GM19035 (cell line): ENCODE data around the gene ZNF260.
"Not testable (repeated sequence)": the region's sequence is repeated elsewhere in the genome, so short reads cannot be mapped to it uniquely, and the experiment has no call there.

Experiments
- ATAC-seq: cut with Tn5 transposase; IDR thresholded peaks from one replicate; pipeline ENCODE4 v1.9.1; 2021; ENCODE audit not compliant: unreplicated experiment

ZNF260 gene

GRCh38 chr19:36528194-36528920 is at the start of gene ZNF260:
TSS of gene ZNF260 (minus strand) at chr19:36528271. CDS start at chr19:36515238, 13,033 bp downstream.
- peak; percentile 83 for ATAC-seq

DNA sequence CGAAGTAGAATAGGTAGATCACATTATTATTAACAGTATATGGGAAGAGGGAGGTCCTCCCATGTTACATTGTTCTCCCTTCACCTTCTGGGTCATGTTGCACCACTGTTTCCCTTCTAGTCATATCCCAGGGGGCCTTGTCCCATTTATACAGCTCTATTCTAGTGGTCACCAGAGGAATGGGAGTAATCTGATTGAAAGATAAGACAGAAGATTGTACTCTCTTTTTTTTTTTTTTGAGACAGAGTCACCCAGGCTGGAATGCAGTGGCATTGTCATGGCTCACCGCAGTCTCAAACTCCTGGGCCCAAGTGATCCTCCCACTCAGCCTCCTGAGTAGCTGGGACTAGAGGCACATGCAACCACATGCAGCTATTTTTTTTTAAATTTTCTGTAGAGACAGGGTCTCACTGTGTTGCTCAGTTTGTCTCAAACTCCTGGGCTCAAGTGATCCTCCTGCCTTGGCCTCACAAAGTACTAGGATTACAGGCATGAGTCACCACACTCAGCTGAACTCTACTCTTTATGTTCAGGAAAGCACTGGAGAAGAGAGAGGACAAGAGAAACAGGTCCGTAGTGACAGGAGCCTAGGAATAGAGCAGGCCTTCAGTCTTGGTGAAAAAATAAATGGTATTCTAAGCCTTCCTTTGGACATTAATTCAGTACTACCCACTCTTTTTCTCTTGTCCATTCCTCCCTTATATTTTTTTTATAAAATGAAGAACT is 49.4 kb upstream of the ZNF260 start:
- no peak for ATAC-seq

GRCh38 chr19:36574741-36575140 is 46.7 kb upstream of the ZNF260 start:
- no peak for ATAC-seq

- no peak for ATAC-seq
These were observed 46.0 kb upstream of the ZNF260 start for GRCh38 chr19:36573895-36574720.

DNA sequence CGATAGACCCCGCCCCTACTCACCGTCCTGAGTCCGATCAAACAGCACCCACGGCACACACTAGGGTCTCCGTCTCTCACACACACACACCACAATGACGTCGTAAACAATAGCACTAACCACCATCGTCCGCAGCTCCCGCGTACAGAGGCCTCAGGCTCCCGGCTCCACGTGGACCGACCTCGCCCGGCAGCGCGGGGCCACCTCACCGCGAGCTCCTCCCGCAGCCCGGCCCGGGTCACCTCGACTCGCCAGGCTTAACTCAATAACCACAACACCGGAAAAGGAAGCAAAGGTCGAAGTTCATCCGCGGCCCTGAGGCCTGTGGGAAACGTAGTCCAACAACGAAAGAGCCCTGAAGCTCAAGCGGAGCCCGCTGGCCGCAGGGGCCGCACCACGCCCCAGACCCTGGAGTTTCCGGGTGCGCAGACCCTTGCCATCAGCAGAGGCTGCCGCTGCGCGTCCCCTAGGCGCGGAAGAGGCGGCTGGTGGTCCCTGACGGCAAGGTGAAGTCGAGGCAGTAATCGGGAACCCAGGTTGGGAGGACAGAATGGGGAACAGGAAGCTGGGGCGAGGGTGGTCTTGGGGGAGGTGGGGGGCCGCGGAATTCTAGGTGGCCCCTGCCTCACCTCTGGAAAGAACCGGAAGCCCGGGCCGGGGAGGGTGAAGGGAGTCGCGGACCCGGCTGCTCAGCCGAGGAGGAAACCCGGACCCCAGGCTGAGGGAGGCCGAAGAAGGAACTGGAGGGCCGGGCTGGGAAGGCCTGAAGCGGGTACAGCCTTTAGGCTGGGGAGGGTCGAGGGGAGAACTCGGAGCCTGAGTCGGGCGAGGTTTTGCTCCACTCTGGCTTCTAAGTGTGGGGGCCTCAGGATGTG is 45.2 kb upstream of the ZNF260 start, which contains the start of gene ZNF529:
ZNF529 (minus strand) TSS at position 273 of the 875 bp plus-strand sequence. CDS start 946 bp downstream, outside the sequence.
- ATAC-seq, result peak; percentile 93

- ATAC-seq, result no peak
These were observed 44.5 kb upstream of the ZNF260 start for GRCh38 chr19:36572593-36573019.

- no peak for ATAC-seq
These were observed 36.3 kb upstream of the ZNF260 start for GRCh38 chr19:36564391-36564790.

DNA sequence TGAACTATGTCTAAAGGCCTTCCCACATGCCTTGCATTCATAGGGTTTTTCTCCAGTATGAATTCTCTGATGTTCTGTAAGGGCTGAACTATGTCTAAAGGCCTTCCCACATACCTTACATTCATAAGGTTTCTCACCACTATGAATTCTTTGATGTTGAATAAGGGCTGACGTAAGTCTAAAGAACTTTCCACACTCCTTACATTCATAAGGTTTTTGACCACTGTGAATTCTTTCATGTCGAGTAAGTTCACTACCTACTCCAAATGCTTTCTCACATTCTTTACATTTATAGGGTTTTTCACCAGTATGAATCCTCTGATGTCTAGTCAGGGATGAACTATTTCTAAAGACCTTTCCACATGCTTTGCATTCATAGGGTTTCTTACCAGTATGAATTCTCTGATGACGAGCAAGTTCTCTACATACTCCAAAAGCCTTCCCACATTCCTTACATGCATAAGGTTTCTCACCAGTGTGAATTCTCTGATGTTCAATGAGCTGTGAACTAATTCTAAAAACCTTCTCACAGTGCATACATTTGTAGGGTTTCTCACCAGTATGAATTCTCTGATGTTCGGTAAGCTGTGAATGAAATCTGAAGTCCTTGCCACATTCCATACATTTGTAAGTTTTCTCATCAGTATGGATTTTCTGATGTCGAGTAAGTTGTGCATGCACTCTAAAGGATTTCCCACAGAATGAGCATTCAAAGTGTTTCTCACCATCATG is 19.1 kb upstream of the ZNF260 start:
- no peak for ATAC-seq

DNA sequence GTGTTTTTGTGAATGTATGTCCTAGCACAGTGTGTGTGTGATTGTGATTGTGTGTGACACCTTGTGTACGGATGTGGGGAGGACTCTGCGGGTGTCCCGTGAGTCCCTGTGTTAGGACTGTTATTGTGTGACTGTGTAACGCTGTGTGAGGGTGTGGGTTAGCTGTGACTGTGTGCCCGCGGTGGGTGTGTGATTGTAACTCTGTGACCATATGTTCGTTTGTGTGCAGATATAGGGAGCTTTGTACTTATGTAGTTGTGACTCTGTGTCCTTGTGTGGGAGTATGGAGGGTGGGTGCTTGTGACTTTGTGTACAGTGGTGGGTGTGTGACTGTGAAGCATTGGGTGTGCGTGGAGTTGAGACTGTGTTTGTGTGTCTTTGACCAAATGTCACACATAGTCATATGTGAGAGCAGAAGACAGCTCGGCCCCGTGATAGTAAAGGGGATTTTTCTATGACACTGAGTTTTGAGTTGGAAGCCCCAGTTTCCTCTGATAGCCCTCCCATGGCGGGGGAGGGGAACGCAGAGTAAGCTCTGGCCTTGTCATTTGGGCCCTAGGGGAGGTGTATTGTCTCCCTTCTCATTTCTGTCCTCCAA is 949 bp upstream of the ZNF260 start:
- peak; percentile 16 for ATAC-seq

- ATAC-seq, result peak; percentile 16
These were observed 238 bp downstream of the ZNF260 start for GRCh38 chr19:36527873-36528193.

GRCh38 chr19:36527341-36527740 is 730 bp downstream of the ZNF260 start:
- ATAC-seq, result no peak

DNA sequence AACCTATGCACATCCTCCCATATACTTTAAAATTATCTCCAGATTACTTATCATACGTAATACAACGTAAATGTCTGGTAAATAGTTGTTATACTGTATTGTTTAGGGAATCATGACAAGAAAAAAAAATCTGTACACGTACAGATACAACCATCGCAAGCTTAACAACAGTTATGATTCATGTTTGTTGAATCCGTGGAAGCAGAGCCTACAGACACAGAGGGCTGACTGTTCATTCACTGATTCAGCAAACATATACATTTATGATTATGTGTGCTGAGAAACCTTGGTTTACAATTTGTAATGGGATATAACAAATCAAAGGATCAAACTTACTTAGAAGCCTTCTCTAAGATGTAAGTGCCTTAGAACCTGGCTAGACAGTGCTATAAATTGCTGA is 1.5 kb downstream of the ZNF260 start:
- no peak for ATAC-seq

GRCh38 chr19:36524617-36525016 is 3.5 kb downstream of the ZNF260 start:
- no peak for ATAC-seq

DNA sequence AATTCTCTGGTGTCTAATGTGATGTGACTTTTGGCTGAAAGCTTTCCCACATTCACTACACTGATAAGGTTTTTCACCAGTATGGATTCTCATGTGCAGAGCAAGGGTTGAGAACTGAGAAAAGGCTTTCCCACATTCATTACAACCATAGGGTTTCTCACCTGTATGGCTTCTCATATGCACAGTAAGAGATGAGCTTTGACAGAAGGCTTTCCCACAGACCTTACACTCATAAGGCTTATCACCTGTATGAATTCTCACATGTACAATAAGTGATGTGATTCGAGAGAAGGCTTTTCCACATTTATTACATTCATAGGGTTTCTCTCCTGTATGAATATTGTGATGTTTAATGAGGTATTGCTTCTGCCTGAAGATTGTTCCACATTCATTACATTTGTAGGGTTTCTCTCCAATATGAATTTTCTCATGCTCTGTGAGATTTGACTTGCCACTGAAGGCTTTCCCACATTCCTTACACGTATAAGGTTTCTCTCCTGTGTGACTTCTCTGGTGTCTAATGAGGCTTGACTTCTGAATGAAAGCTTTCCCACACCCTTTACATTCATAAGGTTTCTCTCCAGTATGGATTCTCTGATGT is 14.0 kb downstream of the ZNF260 start:
- no peak for ATAC-seq

GRCh38 chr19:36508325-36508724 is 19.7 kb downstream of the ZNF260 start:
- no peak for ATAC-seq

DNA sequence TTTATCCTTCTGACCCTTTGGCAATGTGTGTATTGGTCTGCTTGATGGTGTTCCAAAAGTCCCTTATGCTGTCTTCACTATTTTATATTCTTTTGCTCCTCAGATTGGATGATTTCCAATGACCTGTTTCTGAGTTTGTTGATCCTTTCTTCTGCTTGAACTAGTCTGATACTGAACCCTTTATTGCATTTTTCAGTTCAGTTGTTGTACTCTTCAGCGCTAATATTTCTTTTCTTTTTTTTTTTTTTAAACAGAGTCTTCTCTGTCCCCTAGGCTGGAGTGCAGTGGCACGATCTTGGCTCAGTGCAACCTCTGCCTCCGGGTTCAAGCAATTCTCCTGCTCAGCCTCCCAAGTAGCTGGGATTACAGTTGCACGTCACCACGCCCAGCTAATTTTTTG is 26.1 kb downstream of the ZNF260 start:
- ATAC-seq, result no peak

GRCh38 chr19:36497001-36497400 is 31.1 kb downstream of the ZNF260 start:
- no peak for ATAC-seq

DNA sequence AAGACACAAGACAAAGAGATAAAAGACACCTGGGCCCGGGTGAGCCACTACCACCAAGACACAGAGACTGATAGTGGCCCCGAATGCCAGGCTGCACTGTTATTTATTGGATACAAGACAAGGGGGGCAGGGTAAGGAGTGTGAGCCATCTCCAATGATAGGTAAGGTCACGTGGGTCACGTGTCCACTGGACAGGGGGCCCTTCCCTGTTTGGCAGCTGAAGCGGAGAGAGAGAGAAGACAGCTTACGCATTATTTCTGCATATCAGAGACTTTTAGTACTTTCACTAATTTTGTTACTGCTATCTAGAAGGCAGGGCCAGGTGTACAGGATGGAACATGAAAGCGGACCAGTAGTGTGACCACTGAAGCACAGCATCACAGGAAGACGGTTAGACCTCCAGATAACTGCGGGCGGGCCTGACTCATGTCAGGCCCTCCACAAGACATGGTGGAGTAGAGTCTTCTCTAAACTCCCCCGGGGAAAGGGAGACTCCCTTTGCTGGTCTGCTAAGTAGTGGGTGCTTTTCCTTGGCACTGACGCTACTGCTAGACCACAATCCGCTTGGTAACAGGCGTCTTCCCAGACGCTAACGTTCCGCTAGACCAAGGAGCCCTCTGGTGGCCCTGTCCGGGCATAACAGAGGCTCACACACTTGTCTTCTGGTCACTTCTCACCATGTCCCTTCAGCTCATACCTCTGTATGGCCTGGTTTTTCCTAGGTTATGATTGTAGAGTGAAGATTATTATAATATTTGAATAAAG is 35.2 kb downstream of the ZNF260 start:
- ATAC-seq, result not testable (repeated sequence)
